Measurements from ENCODE around the gene OR2A25. TPM values are rescaled to one million over a fixed set of nuclear protein-coding genes. Genes with fewer than 3 reads are reported as not detected.

The OR2A25 gene, protein sequence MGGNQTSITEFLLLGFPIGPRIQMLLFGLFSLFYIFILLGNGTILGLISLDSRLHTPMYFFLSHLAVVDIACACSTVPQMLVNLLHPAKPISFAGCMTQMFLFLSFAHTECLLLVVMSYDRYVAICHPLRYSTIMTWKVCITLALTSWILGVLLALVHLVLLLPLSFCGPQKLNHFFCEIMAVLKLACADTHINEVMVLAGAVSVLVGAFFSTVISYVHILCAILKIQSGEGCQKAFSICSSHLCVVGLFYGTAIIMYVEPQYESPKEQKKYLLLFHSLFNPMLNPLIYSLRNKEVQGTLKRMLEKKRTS
- total RNA-seq: not detected in 2 replicates

DNA sequence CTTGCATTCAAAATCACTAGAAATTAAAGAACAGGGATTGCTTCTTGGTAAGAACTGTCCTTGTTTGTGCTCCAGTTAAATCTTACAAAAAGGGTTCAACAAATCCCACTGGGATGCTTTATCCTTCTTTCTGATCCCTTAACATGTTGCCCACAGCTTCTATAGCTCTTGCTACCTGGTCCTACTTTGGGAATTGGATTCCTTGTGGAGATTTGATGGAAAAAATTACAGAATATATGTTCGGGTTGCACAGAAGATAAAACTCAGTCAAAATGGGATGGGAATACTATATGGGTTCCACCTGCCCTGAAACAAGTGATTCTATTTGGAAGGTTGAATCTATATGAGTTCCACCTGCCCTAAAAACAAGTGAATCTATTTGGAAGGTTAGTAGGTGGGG, at the start of gene OR2A25:
Gene OR2A25 (plus strand): TSS at position 301 of the 400 bp plus-strand sequence. CDS start 4,409 bp downstream, outside the sequence.

GRCh38 chr7:144048648-144049047, 21.0 kb upstream of the OR2A25 start, which contains the start of gene OR2A5:
OR2A5 (plus strand) TSS chr7:144048948; CDS start chr7:144050402, 1,454 bp downstream.

GRCh38 chr7:144085978-144086377, 16.4 kb downstream of the OR2A25 start, which contains the start of gene OR2A12:
OR2A12 (plus strand) TSS chr7:144086278; CDS start chr7:144095108, 8,830 bp downstream.

GRCh38 chr7:144109283-144109682, 39.7 kb downstream of the OR2A25 start, which contains the start of gene OR2A2:
OR2A2 (plus strand) TSS chr7:144109583; CDS start chr7:144109583, 0 bp downstream.

GRCh38 chr7:144122876-144123275, 53.3 kb downstream of the OR2A25 start, which contains the start of gene OR2A14:
OR2A14 (plus strand) TSS chr7:144123176; CDS start chr7:144129113, 5,937 bp downstream.

Other genes with a start within 250 kb of the OR2A25 start
- 102 and 103 TPM in 2 replicates for gene TCAF1, start 167.6 kb upstream of the OR2A25 start, total RNA-seq
- not detected in 2 replicates for gene OR2F2, start 134.6 kb upstream of the OR2A25 start, total RNA-seq
- gene OR2F1, start 115.0 kb upstream of the OR2A25 start, total RNA-seq: not detected in 2 replicates
- gene OR6B1, start 69.5 kb upstream of the OR2A25 start, total RNA-seq: not detected in 2 replicates
- not detected in 2 replicates for gene OR2A5, start 20.9 kb upstream of the OR2A25 start, total RNA-seq
- gene OR2A12, start 16.5 kb downstream of the OR2A25 start, total RNA-seq: not detected in 2 replicates
- not detected in 2 replicates for gene OR2A2, start 39.8 kb downstream of the OR2A25 start, total RNA-seq
- not detected in 2 replicates for gene OR2A14, start 53.4 kb downstream of the OR2A25 start, total RNA-seq
- gene CTAGE4, start 113.7 kb downstream of the OR2A25 start, total RNA-seq: under 0.01 and 0.65 TPM in 2 replicates
- gene ARHGEF35, start 126.0 kb downstream of the OR2A25 start, total RNA-seq: 0.65 TPM in 1 of 2 replicates, not detected in the other
- gene OR2A42, start 169.8 kb downstream of the OR2A25 start, total RNA-seq: not detected in 2 replicates
- gene OR2A7, start 195.0 kb downstream of the OR2A25 start, total RNA-seq: not detected in 2 replicates
- under 0.01 TPM in 1 of 2 replicates, not detected in the other for gene CTAGE8, start 199.5 kb downstream of the OR2A25 start, total RNA-seq
- not detected in 2 replicates for gene OR2A1, start 242.6 kb downstream of the OR2A25 start, total RNA-seq

Data from cardiac atrium fibroblast (primary cell).